IMR-90 (cell line): ENCODE data around the gene GLYAT.

Experiments
- BHLHE40 ChIP-seq: fragments of 150-350 bp; IDR thresholded peaks from 2 replicates; pipeline ENCODE4 v1.6.1; 2016; ENCODE audit warnings: mild to moderate bottlenecking, low read depth, low read length
- CEBPB ChIP-seq: IDR thresholded peaks from 2 replicates; pipeline ENCODE4 v1.6.1; 2012; ENCODE audit warnings: low read depth, low read length, improper control_type of control experiment
- FOS ChIP-seq: fragments of 150-350 bp; IDR thresholded peaks from 2 replicates; pipeline ENCODE4 v1.6.1; 2016; ENCODE audit warnings: low read depth, low read length
- MAZ ChIP-seq: IDR thresholded peaks from 2 replicates; pipeline ENCODE4 v1.6.1; 2012; ENCODE audit warnings: low read depth, mild to moderate bottlenecking, low read length, improper control_type of control experiment, moderate library complexity, borderline replicate concordance
- POLR2A ChIP-seq: IDR thresholded peaks from 2 replicates; pipeline ENCODE4 v1.6.1; 2012; ENCODE audit warnings: mild to moderate bottlenecking, low read depth, low read length
- TF ChIP-seq, protein P1 (sequence below): conservative IDR thresholded peaks from 2 replicates; pipeline ENCODE4 v1.5.1; 2012; ENCODE audit warnings: mild to moderate bottlenecking, low read depth, low read length, improper control_type of control experiment

GRCh38 chr11:58731819-58732218, at the start of gene GLYAT:
- TF ChIP-seq MAZ (no peak), POLR2A (no peak), CEBPB (no peak), FOS (no peak), BHLHE40 (no peak)
- TF ChIP-seq, protein P1, sequence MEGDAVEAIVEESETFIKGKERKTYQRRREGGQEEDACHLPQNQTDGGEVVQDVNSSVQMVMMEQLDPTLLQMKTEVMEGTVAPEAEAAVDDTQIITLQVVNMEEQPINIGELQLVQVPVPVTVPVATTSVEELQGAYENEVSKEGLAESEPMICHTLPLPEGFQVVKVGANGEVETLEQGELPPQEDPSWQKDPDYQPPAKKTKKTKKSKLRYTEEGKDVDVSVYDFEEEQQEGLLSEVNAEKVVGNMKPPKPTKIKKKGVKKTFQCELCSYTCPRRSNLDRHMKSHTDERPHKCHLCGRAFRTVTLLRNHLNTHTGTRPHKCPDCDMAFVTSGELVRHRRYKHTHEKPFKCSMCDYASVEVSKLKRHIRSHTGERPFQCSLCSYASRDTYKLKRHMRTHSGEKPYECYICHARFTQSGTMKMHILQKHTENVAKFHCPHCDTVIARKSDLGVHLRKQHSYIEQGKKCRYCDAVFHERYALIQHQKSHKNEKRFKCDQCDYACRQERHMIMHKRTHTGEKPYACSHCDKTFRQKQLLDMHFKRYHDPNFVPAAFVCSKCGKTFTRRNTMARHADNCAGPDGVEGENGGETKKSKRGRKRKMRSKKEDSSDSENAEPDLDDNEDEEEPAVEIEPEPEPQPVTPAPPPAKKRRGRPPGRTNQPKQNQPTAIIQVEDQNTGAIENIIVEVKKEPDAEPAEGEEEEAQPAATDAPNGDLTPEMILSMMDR: no peak
